PC-3 (cell line): ENCODE data around the gene NTM. TPM values are rescaled to one million over a fixed set of nuclear protein-coding genes. Genes with fewer than 3 reads are reported as not detected.

Source experiments
- ATAC-seq: fragments of 200-7000 bp; cut with Tn5 transposase; 2 replicates; pipeline ENCODE4 v1.9.1; 2020; ENCODE audit warnings: mild to moderate bottlenecking, moderate library complexity
- BruUV-seq: library from RNA; stranded (reverse); fragments of 400-500 nt; replicated peaks from 2 replicates; lab custom pipeline; 2021; lab: Mats Ljungman, UMichigan
- CTCF ChIA-PET: fragments of 300-600 bp; sonication (Branson Sonifier 250); formaldehyde crosslinking; loops from one replicate; lab custom pipeline; 2022; ENCODE audit warnings: antibody characterized with exemption; lab: Charles Lee
- POLR2A ChIA-PET: fragments of 300-600 bp; sonication (Branson Sonifier 250); formaldehyde crosslinking; loops from one replicate; lab custom pipeline; 2022; ENCODE audit warnings: antibody characterized with exemption; ENCODE audit not compliant: unreplicated experiment; lab: Charles Lee
- DNase-seq: peaks from one replicate; pipeline ENCODE4 v3.0.0-alpha.2; 2015
- H2AFZ ChIP-seq: fragments of 300-600 bp; sonication (generic); 2 replicates; pipeline ENCODE4 v1.6.0; 2016; ENCODE audit warnings: antibody characterized with exemption, low read length
- H3F3A ChIP-seq: fragments of 300-600 bp; sonication (generic); one replicate; pipeline ENCODE4 v1.6.0; 2017; ENCODE audit warnings: antibody characterized with exemption, low read length, control low read depth, mild to moderate bottlenecking; ENCODE audit not compliant: unreplicated experiment
- H3K27ac ChIP-seq: fragments of 300-600 bp; sonication (generic); 2 replicates; pipeline ENCODE4 v1.5.1; 2016; ENCODE audit warnings: mild to moderate bottlenecking, low read length
- H3K27me3 ChIP-seq: fragments of 300-600 bp; sonication (generic); 2 replicates; pipeline ENCODE4 v1.6.1; 2016; ENCODE audit warnings: low read length, mixed read lengths
- H3K36me3 ChIP-seq: fragments of 300-600 bp; sonication (generic); 2 replicates; pipeline ENCODE4 v1.6.1; 2016; ENCODE audit warnings: low read depth, mixed run types, low read length, mixed read lengths
- H3K4me1 ChIP-seq: fragments of 300-600 bp; sonication (generic); 2 replicates; pipeline ENCODE4 v1.5.1; 2016; ENCODE audit warnings: low read length; ENCODE audit not compliant: insufficient read depth
- H3K4me2 ChIP-seq: fragments of 300-600 bp; sonication (generic); 2 replicates; pipeline ENCODE4 v1.6.0; 2016; ENCODE audit warnings: low read length
- H3K4me3 ChIP-seq: fragments of 300-600 bp; sonication (generic); 2 replicates; pipeline ENCODE4 v1.5.1; 2016; ENCODE audit warnings: mild to moderate bottlenecking, low read length, mixed read lengths
- H3K79me2 ChIP-seq: fragments of 300-600 bp; sonication (generic); 2 replicates; pipeline ENCODE4 v1.6.1; 2017; ENCODE audit warnings: low read length, mixed read lengths
- H3K9ac ChIP-seq: fragments of 300-600 bp; sonication (generic); 2 replicates; pipeline ENCODE4 v1.6.0; 2016; ENCODE audit warnings: mild to moderate bottlenecking, low read length
- H3K9me2 ChIP-seq: fragments of 300-600 bp; sonication (generic); replicated peaks from 2 replicates; pipeline ENCODE4 v1.6.1; 2016; ENCODE audit warnings: mixed run types, low read length, mixed read lengths
- H3K9me3 ChIP-seq: fragments of 300-600 bp; sonication (generic); 2 replicates; pipeline ENCODE4 v1.6.1; 2016; ENCODE audit warnings: low read length, mixed read lengths
- H4K20me1 ChIP-seq: fragments of 300-600 bp; sonication (generic); 2 replicates; pipeline ENCODE4 v1.6.1; 2016; ENCODE audit warnings: low read length, mixed read lengths
- CTCF ChIP-seq: fragments of 300-600 bp; sonication (generic); conservative IDR thresholded peaks from 2 replicates; pipeline ENCODE4 v1.5.1; 2017; ENCODE audit warnings: antibody characterized with exemption, low read depth, mild to moderate bottlenecking, low read length
- EZH2 ChIP-seq: fragments of 300-600 bp; sonication (generic); IDR thresholded peaks from one replicate; pipeline ENCODE4 v1.6.1; 2017; ENCODE audit warnings: antibody characterized with exemption, mild to moderate bottlenecking, low read length; ENCODE audit not compliant: unreplicated experiment
- EZH2phosphoT487 ChIP-seq: fragments of 300-600 bp; sonication (generic); IDR thresholded peaks from 2 replicates; pipeline ENCODE4 v1.6.1; 2018; ENCODE audit warnings: mild to moderate bottlenecking, antibody characterized with exemption, low read length, borderline replicate concordance
- intact Hi-C: fragments of 100-400 bp; cut with micrococcal nuclease; formaldehyde crosslinking; loops from 2 replicates; pipeline ENCODE4 v1.9.0; 2023
- total RNA-seq: library from RNA; depleted of rRNA; stranded (reverse); fragments of >200 nt; gene quantifications from 2 replicates; pipeline ENCODE4 v1.2.3, GENCODE V29; 2014

NTM gene
- total RNA-seq, 1 experiment from 2014 or later = not detected

GRCh38 chr11:131351848-131352247 lies 18.6 kb upstream of the NTM start:
- Histone ChIP-seq H3K27me3 (peaks cover 44% of the 10 kb centered on the region), H3K9ac (no peak overlapping the region), H2AFZ (no peak overlapping the region), H3K4me2 (no peak overlapping the region), H3K4me3 (no peak overlapping the region), H3K4me1 (no peaks in the 10 kb centered on the region), H4K20me1 (no peaks in the 10 kb centered on the region), H3F3A (no peaks in the 10 kb centered on the region), H3K9me3 (no peaks in the 10 kb centered on the region), H3K9me2 (no peaks in the 10 kb centered on the region), H3K36me3 (no peaks in the 10 kb centered on the region), H3K79me2 (no peaks in the 10 kb centered on the region), H3K27ac (no peak overlapping the region)
- DNase-seq = no peak
- BruUV-seq = no TSS peak
- no peak for ATAC-seq
- POLR2A ChIA-PET = no interaction called here
- CTCF ChIA-PET = no interaction called here
- intact Hi-C loops = no loop called here
- no peak for TF ChIP-seq CTCF
- TF ChIP-seq EZH2phosphoT487 = no peak
- no peak for TF ChIP-seq EZH2

GRCh38 chr11:131353766-131354165 lies 16.6 kb upstream of the NTM start:
- Histone ChIP-seq H3K4me3 (no peak overlapping the region), H3K36me3 (no peaks in the 10 kb centered on the region), H4K20me1 (no peaks in the 10 kb centered on the region), H3K9me3 (no peaks in the 10 kb centered on the region), H3K9ac (no peak overlapping the region), H3F3A (no peaks in the 10 kb centered on the region), H3K4me1 (no peaks in the 10 kb centered on the region), H3K27me3 (peaks cover 31% of the 10 kb centered on the region), H3K79me2 (no peaks in the 10 kb centered on the region), H2AFZ (no peak overlapping the region), H3K27ac (no peak overlapping the region), H3K4me2 (no peak overlapping the region), H3K9me2 (no peaks in the 10 kb centered on the region)
- DNase-seq = no peak
- TF ChIP-seq CTCF (no peak), EZH2phosphoT487 (no peak), EZH2 (no peak)
- intact Hi-C loops = no loop called here
- BruUV-seq = no TSS peak
- POLR2A ChIA-PET = no interaction called here
- CTCF ChIA-PET = no interaction called here
- ATAC-seq = no peak

GRCh38 chr11:131354251-131354701 lies 16.1 kb upstream of the NTM start:
- H3K9me2 ChIP-seq = no peaks in the 10 kb centered on the region
- ATAC-seq = no peak

More at GRCh38 chr11:131354251-131354701, 16.1 kb upstream of the NTM start:
- Histone ChIP-seq H4K20me1 (no peaks in the 10 kb centered on the region), H3K4me1 (no peaks in the 10 kb centered on the region), H3K4me2 (no peak overlapping the region), H3K9me3 (no peaks in the 10 kb centered on the region), H2AFZ (no peak overlapping the region), H3K27me3 (peaks cover 32% of the 10 kb centered on the region), H3K79me2 (no peaks in the 10 kb centered on the region), H3F3A (no peaks in the 10 kb centered on the region), H3K27ac (no peak overlapping the region), H3K9ac (no peak overlapping the region), H3K36me3 (no peaks in the 10 kb centered on the region), H3K4me3 (no peak overlapping the region)
- DNase-seq = no peak
- intact Hi-C loops = no loop called here
- ChIA-PET POLR2A (no interaction called here), CTCF (no interaction called here)
- BruUV-seq = no TSS peak
- TF ChIP-seq EZH2phosphoT487 = no peak
- no peak for TF ChIP-seq CTCF
- no peak for TF ChIP-seq EZH2
